Measurements from ENCODE around the gene BPTF.
"Not testable (repeated sequence)": the region's sequence is repeated elsewhere in the genome, so short reads cannot be mapped to it uniquely, and the experiment has no call there.

Gene BPTF

GRCh38 chr17:68016838-68017237 lies 191.5 kb downstream of the BPTF start:
- no peak for DNase-seq

DNA sequence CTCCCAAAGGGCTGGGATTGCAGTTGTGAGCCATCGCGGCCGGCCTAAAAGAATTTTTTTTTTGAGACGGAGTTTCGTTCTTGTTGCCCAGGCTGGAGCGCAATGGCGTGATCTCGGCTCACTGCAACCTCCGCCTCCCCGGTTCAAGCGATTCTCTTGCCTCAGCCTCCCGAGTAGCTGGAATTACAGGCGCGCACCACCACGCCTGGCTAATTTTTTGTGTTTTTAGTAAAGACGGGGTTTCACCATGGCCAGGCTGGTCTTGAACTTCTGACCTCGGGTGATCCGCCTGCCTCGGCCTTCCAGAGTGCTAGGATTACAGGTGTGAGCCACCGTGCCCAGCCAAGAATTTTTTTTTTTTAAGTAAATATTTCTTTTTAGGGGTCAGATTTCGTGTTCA lies 193.2 kb downstream of the BPTF start:
- DNase-seq: not testable (repeated sequence)

DNA sequence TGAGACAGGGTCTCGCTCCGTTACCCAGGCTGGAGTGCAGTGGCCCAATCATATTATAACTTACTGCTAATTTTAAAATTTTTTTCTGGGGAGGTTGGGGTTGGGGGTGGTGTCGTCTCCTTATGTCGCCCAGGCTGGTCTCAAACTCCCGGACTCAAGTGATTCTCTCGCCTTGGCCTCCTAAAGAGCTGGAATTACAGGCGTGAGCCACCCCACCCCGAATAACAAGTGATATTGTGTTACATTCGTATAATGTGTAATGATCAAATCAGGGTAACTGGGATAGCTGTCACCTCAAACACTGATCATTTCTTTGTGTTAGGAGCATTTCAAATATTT lies 194.0 kb downstream of the BPTF start:
- no peak for DNase-seq

DNA sequence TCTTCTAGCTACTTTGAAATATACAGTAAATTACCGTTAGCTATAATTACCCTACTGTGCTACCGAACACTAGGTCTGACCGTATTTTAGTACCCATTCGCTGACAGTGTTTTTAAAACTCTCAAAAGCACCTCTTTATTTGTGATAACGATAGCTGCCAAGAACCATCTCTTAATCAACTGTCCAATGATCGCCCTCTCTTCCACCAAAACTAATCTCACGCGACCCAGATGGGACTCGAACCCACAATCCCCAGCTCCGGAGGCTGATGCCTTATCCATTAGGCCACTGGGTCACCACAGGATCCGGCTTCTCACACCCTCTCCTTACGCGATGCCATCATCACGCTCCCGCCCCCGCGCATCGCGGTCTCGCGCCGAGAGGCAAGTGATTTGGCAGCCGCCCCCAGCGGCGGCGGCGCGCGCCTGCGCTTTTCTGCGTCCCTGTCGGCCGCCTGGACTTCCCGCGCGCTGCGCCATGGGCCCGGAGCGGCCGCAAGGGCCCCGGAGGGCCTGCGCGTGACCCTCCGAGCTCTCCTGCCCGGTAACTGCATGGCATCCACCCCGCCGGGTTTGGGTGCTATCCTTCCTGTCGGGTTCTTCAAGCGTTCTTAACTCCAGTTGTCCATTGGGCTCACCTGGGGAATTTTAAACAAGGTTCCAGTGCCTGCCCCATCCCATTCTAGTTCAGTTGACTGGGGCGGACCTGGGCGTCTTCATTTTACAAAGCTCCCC lies 194.5 kb downstream of the BPTF start:
- peak; percentile 95 for DNase-seq

- DNase-seq: no peak
These were observed 195.1 kb downstream of the BPTF start for GRCh38 chr17:68020409-68020756.

- DNase-seq: not testable (repeated sequence)
These were observed 195.5 kb downstream of the BPTF start for GRCh38 chr17:68020791-68021190.

- DNase-seq: no peak
These were observed 196.7 kb downstream of the BPTF start for GRCh38 chr17:68021963-68022362.

DNA sequence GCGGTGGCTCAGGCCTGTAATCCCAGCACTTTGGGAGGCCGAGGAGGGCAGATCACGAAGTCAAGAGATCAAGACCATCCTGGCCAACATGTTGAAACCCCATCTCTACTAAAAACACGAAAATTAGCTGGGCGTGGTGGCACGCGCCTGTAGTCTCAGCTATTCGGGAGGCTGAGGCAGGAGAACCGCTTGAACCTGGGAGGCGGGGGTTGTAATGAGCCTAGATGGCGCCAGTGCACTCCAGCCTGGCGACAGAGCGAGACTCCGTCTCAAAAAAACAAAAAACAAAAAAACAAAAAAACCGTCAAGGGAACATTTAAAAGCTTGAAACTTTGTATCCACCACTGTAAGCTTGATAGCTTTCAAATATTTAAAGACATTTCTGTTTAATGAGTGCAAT lies 197.2 kb downstream of the BPTF start:
- not testable (repeated sequence) for DNase-seq

GRCh38 chr17:68029512-68030215 lies 204.4 kb downstream of the BPTF start:
- no peak for DNase-seq

Data from fibroblast of skin of right biceps (primary cell).